Endothelial cell of umbilical vein (primary cell): ENCODE measurements around the gene NTRK2. TPM values are rescaled to one million over a fixed set of nuclear protein-coding genes. Genes with fewer than 3 reads are reported as not detected.

ENCODE experiments used
- BruUV-seq: library from RNA; stranded (reverse); fragments of 400-500 nt; replicated peaks from 2 replicates; lab custom pipeline; 2021; lab: Mats Ljungman, UMichigan
- CTCF ChIA-PET: fragments of 300-600, 350-600 bp; sonication (Branson Sonifier 250); formaldehyde crosslinking; loops from one replicate; lab custom pipeline; 2021; ENCODE audit warnings: antibody characterized with exemption, inconsistent platforms; lab: Charles Lee
- POLR2A ChIA-PET: fragments of 300-600, 350-600 bp; sonication (Branson Sonifier 250); formaldehyde crosslinking; loops from one replicate; lab custom pipeline; 2021; ENCODE audit warnings: antibody characterized with exemption, inconsistent platforms; lab: Charles Lee
- DNase-seq: peaks from one replicate; pipeline ENCODE4 v3.0.0-alpha.2; 2011; ENCODE audit warnings: low read depth, low spot score
- FAIRE-seq: peaks from 2 replicates; lab custom pipeline; 2011; peaks lifted over from hg19 to GRCh38; lab: Jason Lieb, UNC
- H2AFZ ChIP-seq: 2 replicates; pipeline ENCODE4 v1.6.0; 2012; ENCODE audit warnings: low read depth, low read length, control low read depth, inconsistent platforms
- H3K27ac ChIP-seq: 2 replicates; pipeline ENCODE4 v1.5.1; 2011; ENCODE audit warnings: low read depth, mild to moderate bottlenecking, control low read depth, low read length, moderate library complexity; ENCODE audit not compliant: insufficient read depth
- H3K27me3 ChIP-seq, 2 experiments: 2 replicates each; pipeline versions ENCODE4 v1.6.0 to v1.6.1; 2011; ENCODE audit warnings: low read length in 2 of 2, mixed read lengths in 1 of 2; ENCODE audit not compliant: control insufficient read depth in 2 of 2, insufficient read depth in 2 of 2
- H3K36me3 ChIP-seq, 2 experiments: 2 replicates in 1 of 2; 3 replicates in 1 of 2; pipeline ENCODE4 v1.5.1; 2011; ENCODE audit warnings: low read length in 2 of 2, mild to moderate bottlenecking in 1 of 2, moderate library complexity in 1 of 2; ENCODE audit not compliant: control insufficient read depth in 2 of 2, insufficient read depth in 2 of 2; ENCODE audit errors: extremely low read depth in 1 of 2
- H3K4me1 ChIP-seq: 3 replicates; pipeline ENCODE4 v1.5.1; 2011; ENCODE audit warnings: mild to moderate bottlenecking, low read length; ENCODE audit not compliant: control insufficient read depth, insufficient read depth; ENCODE audit errors: extremely low read depth
- H3K4me2 ChIP-seq: 2 replicates; pipeline ENCODE4 v1.6.1; 2011; ENCODE audit warnings: low read length, control low read depth, mixed read lengths; ENCODE audit not compliant: insufficient read depth
- H3K4me3 ChIP-seq, 3 experiments: fragments of 200-600 bp in 1 of 3; sonication (generic), shearing (Covaris generic) in 1 of 3; replicated peaks in 1 of 3; 2 replicates each; pipeline ENCODE4 v1.5.1; 2011 to 2016; ENCODE audit warnings: control low read depth in 3 of 3, low read length in 3 of 3, mild to moderate bottlenecking in 2 of 3, inconsistent platforms in 1 of 3, low read depth in 1 of 3, moderate library complexity in 1 of 3; ENCODE audit not compliant: insufficient read depth in 1 of 3
- H3K79me2 ChIP-seq: 2 replicates; pipeline ENCODE4 v1.6.0; 2012; ENCODE audit warnings: low read length, inconsistent platforms; ENCODE audit not compliant: control insufficient read depth, insufficient read depth
- H3K9ac ChIP-seq: replicated peaks from 2 replicates; pipeline ENCODE3; 2011; ENCODE audit warnings: low read length, control low read depth; ENCODE audit not compliant: insufficient read depth; ENCODE audit errors: extremely low read depth
- H3K9me1 ChIP-seq: replicated peaks from 3 replicates; pipeline ENCODE4 v1.6.0; 2011; ENCODE audit warnings: mild to moderate bottlenecking, low read length; ENCODE audit not compliant: control insufficient read depth, insufficient read depth; ENCODE audit errors: extremely low read depth
- H3K9me3 ChIP-seq: replicated peaks from 2 replicates; pipeline ENCODE4 v1.5.1; 2012; ENCODE audit warnings: low read length, inconsistent platforms; ENCODE audit not compliant: control insufficient read depth, insufficient read depth
- H4K20me1 ChIP-seq: replicated peaks from 2 replicates; pipeline ENCODE3; 2011; ENCODE audit warnings: mild to moderate bottlenecking, low read length; ENCODE audit not compliant: control insufficient read depth, insufficient read depth; ENCODE audit errors: extremely low read depth
- EZH2 ChIP-seq: IDR thresholded peaks from 2 replicates; pipeline ENCODE4 v1.6.1; 2012; ENCODE audit warnings: borderline replicate concordance, low read depth, mild to moderate bottlenecking, moderate library complexity, low read length, inconsistent platforms; ENCODE audit not compliant: severe bottlenecking
- FOS ChIP-seq: IDR thresholded peaks from 2 replicates; pipeline ENCODE4 v1.6.1; 2011; ENCODE audit warnings: mild to moderate bottlenecking, low read length, moderate library complexity, borderline replicate concordance; ENCODE audit not compliant: insufficient read depth
- GATA2 ChIP-seq: IDR thresholded peaks from 2 replicates; pipeline ENCODE4 v1.7.0; 2011; ENCODE audit warnings: low read depth, mild to moderate bottlenecking, moderate library complexity, mixed read lengths, low read length; ENCODE audit not compliant: insufficient read length, insufficient read depth
- JUN ChIP-seq: IDR thresholded peaks from 2 replicates; pipeline ENCODE4 v1.6.1; 2011; ENCODE audit warnings: borderline replicate concordance, low read depth; ENCODE audit not compliant: insufficient read length, insufficient read depth
- MYC ChIP-seq: IDR thresholded peaks from one replicate; pipeline ENCODE4 v1.6.1; 2011; ENCODE audit warnings: mild to moderate bottlenecking, low read depth, low read length
- POLR2A ChIP-seq: IDR thresholded peaks from 2 replicates; pipeline ENCODE4 v1.6.1; 2012; ENCODE audit warnings: low read depth, mild to moderate bottlenecking, control low read depth, low read length
- POLR2AphosphoS5 ChIP-seq: IDR thresholded peaks from 2 replicates; pipeline ENCODE4 v1.6.1; 2012; ENCODE audit warnings: low read depth, mild to moderate bottlenecking, control low read depth, low read length, moderate library complexity; ENCODE audit not compliant: insufficient read depth
- dilution Hi-C: fragments of 300-500 bp; cut with MboI; formaldehyde crosslinking; loops from one replicate; pipeline ENCODE4 v1.15.0; 2019; ENCODE audit warnings: low sequenced_read_pairs; ENCODE audit not compliant: extremely low pct_ligation_motif_present
- intact Hi-C: fragments of 100-400 bp; cut with micrococcal nuclease; formaldehyde crosslinking; loops from one replicate; pipeline ENCODE4 v1.10.0; 2022
- polyA plus RNA-seq, 4 experiments: library from polyadenylated mRNA; depleted of rRNA in 3 of 4; stranded (reverse) in 3 of 4; unstranded in 1 of 4; fragments of >200 nt; gene quantifications; 2 replicates each; pipeline versions ENCODE4 v1.2.1 to v1.2.3, GENCODE V29; 2011 to 2012; ENCODE audit warnings: missing spikeins in 1 of 4
- total RNA-seq: library from RNA; stranded (reverse); gene quantifications from 2 replicates; pipeline ENCODE4 v1.2.3, GENCODE V29; 2021
- TF ChIP-seq, protein P1 (sequence below): IDR thresholded peaks from 2 replicates; pipeline ENCODE4 v1.6.1; 2011; ENCODE audit not compliant: insufficient read depth, insufficient read length
- TF ChIP-seq, protein P2 (sequence below), 2 donors: IDR thresholded peaks; 1 replicate in 1 of 2; 2 replicates in 1 of 2; pipeline ENCODE4 v1.5.1; 2011; ENCODE audit warnings: low read length in 2 of 2, mild to moderate bottlenecking in 2 of 2, moderate library complexity in 2 of 2, control low read depth in 1 of 2, inconsistent platforms in 1 of 2, low read depth in 1 of 2; ENCODE audit not compliant: insufficient read depth in 1 of 2; ENCODE audit errors: extremely low read depth in 1 of 2

Gene NTRK2
- total and polyA plus RNA-seq, 2 donors (not counting 3 experiments of a cell fraction or from before 2014, with no cell fraction given), result 0.01 to 0.13 TPM

DNA sequence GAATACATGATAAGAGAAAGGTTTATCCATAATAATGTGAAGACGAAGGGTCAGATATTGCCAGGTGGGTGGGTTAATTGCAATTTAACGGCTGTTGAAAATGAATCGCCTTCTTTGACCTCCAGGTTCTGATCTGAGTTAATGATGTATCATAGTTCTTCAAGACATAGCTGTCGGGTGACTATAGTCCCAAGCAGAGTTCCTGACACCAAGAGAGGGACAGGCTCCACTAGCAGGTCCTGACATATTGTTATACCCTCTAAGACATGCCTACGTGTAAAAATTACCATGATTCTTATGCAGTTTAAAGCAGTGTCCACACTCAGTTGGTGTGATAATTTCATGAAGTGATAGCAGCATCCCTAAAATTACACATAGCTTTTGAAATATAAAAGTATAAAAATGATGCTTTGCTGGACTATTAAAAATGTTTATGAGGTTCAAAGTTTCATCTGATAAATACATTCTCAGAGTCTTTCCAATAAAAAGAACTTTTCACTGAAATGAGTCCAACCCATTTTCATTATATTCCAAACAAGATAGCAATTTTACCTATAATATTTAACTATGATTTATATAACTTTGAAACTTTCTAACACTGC, 53.0 kb downstream of the NTRK2 start:
- H3K9ac ChIP-seq, result no peak overlapping the region
- no peak overlapping the region for H3K4me2 ChIP-seq
- POLR2A ChIA-PET, result no interaction called here
- intact Hi-C loops, result no loop called here
- CTCF ChIA-PET, result no interaction called here
- H3K27ac ChIP-seq, result no peak overlapping the region
- dilution Hi-C loops, result no loop called here
- H2AFZ ChIP-seq, result no peak overlapping the region
- BruUV-seq, result no TSS peak
- no peaks in the 10 kb centered on the region for H3K9me1 ChIP-seq
- no peak overlapping the region for H3K4me3 ChIP-seq
- DNase-seq (no peak), FAIRE-seq (no peak)
- H3K4me1 ChIP-seq, result peaks cover 5% of the 10 kb centered on the region
- H3K27me3 ChIP-seq, result no peaks in the 10 kb centered on the region
- no peaks in the 10 kb centered on the region for H3K79me2 ChIP-seq
- TF ChIP-seq, protein P1, sequence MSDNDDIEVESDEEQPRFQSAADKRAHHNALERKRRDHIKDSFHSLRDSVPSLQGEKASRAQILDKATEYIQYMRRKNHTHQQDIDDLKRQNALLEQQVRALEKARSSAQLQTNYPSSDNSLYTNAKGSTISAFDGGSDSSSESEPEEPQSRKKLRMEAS, result no peak
- no peak for TF ChIP-seq FOS
- no peak for TF ChIP-seq POLR2AphosphoS5
- TF ChIP-seq GATA2, result no peak
- TF ChIP-seq MYC, result no peak
- no peak for TF ChIP-seq EZH2
- TF ChIP-seq, protein P2, sequence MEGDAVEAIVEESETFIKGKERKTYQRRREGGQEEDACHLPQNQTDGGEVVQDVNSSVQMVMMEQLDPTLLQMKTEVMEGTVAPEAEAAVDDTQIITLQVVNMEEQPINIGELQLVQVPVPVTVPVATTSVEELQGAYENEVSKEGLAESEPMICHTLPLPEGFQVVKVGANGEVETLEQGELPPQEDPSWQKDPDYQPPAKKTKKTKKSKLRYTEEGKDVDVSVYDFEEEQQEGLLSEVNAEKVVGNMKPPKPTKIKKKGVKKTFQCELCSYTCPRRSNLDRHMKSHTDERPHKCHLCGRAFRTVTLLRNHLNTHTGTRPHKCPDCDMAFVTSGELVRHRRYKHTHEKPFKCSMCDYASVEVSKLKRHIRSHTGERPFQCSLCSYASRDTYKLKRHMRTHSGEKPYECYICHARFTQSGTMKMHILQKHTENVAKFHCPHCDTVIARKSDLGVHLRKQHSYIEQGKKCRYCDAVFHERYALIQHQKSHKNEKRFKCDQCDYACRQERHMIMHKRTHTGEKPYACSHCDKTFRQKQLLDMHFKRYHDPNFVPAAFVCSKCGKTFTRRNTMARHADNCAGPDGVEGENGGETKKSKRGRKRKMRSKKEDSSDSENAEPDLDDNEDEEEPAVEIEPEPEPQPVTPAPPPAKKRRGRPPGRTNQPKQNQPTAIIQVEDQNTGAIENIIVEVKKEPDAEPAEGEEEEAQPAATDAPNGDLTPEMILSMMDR (IDR thresholded peaks at IDR 0.05; ENCODE audit: extremely low read depth in 1 of 2, insufficient read depth in 1 of 2, low read depth in 1 of 2, low read length in 2 of 2), result no peak
- no peak for TF ChIP-seq JUN
- no peak for TF ChIP-seq POLR2A
- no peaks in the 10 kb centered on the region for H4K20me1 ChIP-seq
- H3K9me3 ChIP-seq, result no peaks in the 10 kb centered on the region
- H3K36me3 ChIP-seq, result no peaks in the 10 kb centered on the region
